MM.1S (cell line): ENCODE results near the gene SETD5.

Source experiments
- DNase-seq: peaks from one replicate; pipeline ENCODE4 v3.0.0-alpha.2; 2015
- H2AFZ ChIP-seq: fragments of 300-600 bp; sonication (generic); 2 replicates; pipeline ENCODE4 v1.6.0; 2016; ENCODE audit warnings: antibody characterized with exemption, low read length
- H3F3A ChIP-seq: fragments of 300-600 bp; sonication (generic); 2 replicates; pipeline ENCODE4 v1.6.1; 2016; ENCODE audit warnings: mild to moderate bottlenecking, antibody characterized with exemption, low read length, moderate library complexity, mixed read lengths; ENCODE audit not compliant: insufficient read depth
- H3K27ac ChIP-seq: fragments of 300-600 bp; sonication (generic); 2 replicates; pipeline ENCODE4 v1.5.1; 2016; ENCODE audit warnings: mild to moderate bottlenecking, low read length
- H3K27me3 ChIP-seq: fragments of 300-600 bp; sonication (generic); replicated peaks from 2 replicates; pipeline ENCODE4 v1.6.0; 2016; ENCODE audit warnings: low read length; ENCODE audit not compliant: insufficient read depth
- H3K36me3 ChIP-seq: fragments of 300-600 bp; sonication (generic); replicated peaks from 2 replicates; pipeline ENCODE4 v1.6.1; 2016; ENCODE audit warnings: mild to moderate bottlenecking, low read length, mixed read lengths; ENCODE audit not compliant: insufficient read depth
- H3K4me1 ChIP-seq: fragments of 300-600 bp; sonication (generic); 2 replicates; pipeline ENCODE4 v1.6.1; 2016; ENCODE audit warnings: low read length, mixed read lengths
- H3K4me2 ChIP-seq: fragments of 300-600 bp; sonication (generic); 2 replicates; pipeline ENCODE4 v1.6.0; 2016; ENCODE audit warnings: low read depth, low read length
- H3K4me3 ChIP-seq: fragments of 300-600 bp; sonication (generic); 2 replicates; pipeline ENCODE4 v1.5.1; 2016; ENCODE audit warnings: low read length, mixed read lengths
- H3K79me2 ChIP-seq: fragments of 300-600 bp; sonication (generic); 2 replicates; pipeline ENCODE4 v1.6.1; 2016; ENCODE audit warnings: mixed run types, low read length, mixed read lengths
- H3K9ac ChIP-seq: fragments of 300-600 bp; sonication (generic); 2 replicates; pipeline ENCODE4 v1.6.1; 2016; ENCODE audit warnings: low read length, mixed read lengths
- H3K9me2 ChIP-seq: fragments of 300-600 bp; sonication (generic); replicated peaks from 2 replicates; pipeline ENCODE4 v1.6.1; 2016; ENCODE audit warnings: mild to moderate bottlenecking, low read length, mixed read lengths; ENCODE audit not compliant: insufficient read depth
- H3K9me3 ChIP-seq: fragments of 300-600 bp; sonication (generic); replicated peaks from 2 replicates; pipeline ENCODE4 v1.6.1; 2016; ENCODE audit warnings: mild to moderate bottlenecking, low read length, mixed read lengths; ENCODE audit not compliant: insufficient read depth
- H4K20me1 ChIP-seq: fragments of 300-600 bp; sonication (generic); 2 replicates; pipeline ENCODE4 v1.6.1; 2016; ENCODE audit warnings: mild to moderate bottlenecking, low read length, moderate library complexity, mixed read lengths; ENCODE audit not compliant: insufficient read depth
- CTCF ChIP-seq: fragments of 300-600 bp; sonication (generic); IDR thresholded peaks from 2 replicates; pipeline ENCODE4 v1.5.1; 2016; ENCODE audit warnings: antibody characterized with exemption, low read length, mixed read lengths
- EZH2 ChIP-seq: fragments of 300-600 bp; sonication (generic); optimal IDR thresholded peaks from 2 replicates; pipeline ENCODE3; 2017; ENCODE audit warnings: low read depth, mild to moderate bottlenecking, antibody characterized with exemption, low read length, mixed read lengths
- EZH2phosphoT487 ChIP-seq: fragments of 300-600 bp; sonication (generic); IDR thresholded peaks from 2 replicates; pipeline ENCODE4 v1.6.1; 2018; ENCODE audit warnings: antibody characterized with exemption, low read length

Gene SETD5

GRCh38 chr3:9406856-9407626 is 9.6 kb downstream of the SETD5 start:
- TF ChIP-seq EZH2: no peak
- no peak for TF ChIP-seq CTCF
- TF ChIP-seq EZH2phosphoT487: no peak
- DNase-seq: no peak
- Histone ChIP-seq H3K4me1 (no peaks in the 10 kb centered on the region), H3K9me3 (no peaks in the 10 kb centered on the region), H3K27me3 (no peaks in the 10 kb centered on the region), H3K9me2 (no peaks in the 10 kb centered on the region), H3K27ac (no peak overlapping the region), H3K4me3 (no peak overlapping the region), H3K36me3 (peaks cover 6% of the 10 kb centered on the region; the same call in 1 of the 2 replicates), H3K9ac (no peak overlapping the region), H4K20me1 (peaks cover 98% of the 10 kb centered on the region), H3K4me2 (no peak overlapping the region), H3F3A (no peaks in the 10 kb centered on the region), H2AFZ (no peak overlapping the region), H3K79me2 (peaks cover 100% of the 10 kb centered on the region)

- H3K79me2 ChIP-seq: peaks cover 100% of the 10 kb centered on the region
- no peaks in the 10 kb centered on the region for H3K4me1 ChIP-seq
- peaks cover 98% of the 10 kb centered on the region for H4K20me1 ChIP-seq
- DNase-seq: no peak
- no peak overlapping the region for H3K4me2 ChIP-seq
- no peak overlapping the region for H3K9ac ChIP-seq
- no peaks in the 10 kb centered on the region for H3K9me2 ChIP-seq
- H3K4me3 ChIP-seq: no peak overlapping the region
- TF ChIP-seq EZH2phosphoT487 (no peak), EZH2 (no peak), CTCF (no peak)
- H3F3A ChIP-seq: no peaks in the 10 kb centered on the region
- no peak overlapping the region for H3K27ac ChIP-seq
- H3K9me3 ChIP-seq: no peaks in the 10 kb centered on the region
- no peaks in the 10 kb centered on the region for H3K27me3 ChIP-seq
- H3K36me3 ChIP-seq: peaks cover 6% of the 10 kb centered on the region; the same call in 1 of the 2 replicates
- no peak overlapping the region for H2AFZ ChIP-seq
These were observed 10.6 kb downstream of the SETD5 start for GRCh38 chr3:9408061-9408460.

- no peaks in the 10 kb centered on the region for H3K9me2 ChIP-seq
- H3K9me3 ChIP-seq: no peaks in the 10 kb centered on the region
- no peak overlapping the region for H3K27ac ChIP-seq
- no peaks in the 10 kb centered on the region for H3K27me3 ChIP-seq
- H3K4me1 ChIP-seq: no peaks in the 10 kb centered on the region
- H2AFZ ChIP-seq: no peak overlapping the region
- H3K79me2 ChIP-seq: peaks cover 100% of the 10 kb centered on the region
- H3F3A ChIP-seq: no peaks in the 10 kb centered on the region
- DNase-seq: no peak
- no peak overlapping the region for H3K9ac ChIP-seq
- H4K20me1 ChIP-seq: peaks cover 98% of the 10 kb centered on the region
- no peak overlapping the region for H3K4me2 ChIP-seq
- TF ChIP-seq EZH2phosphoT487 (no peak), CTCF (no peak), EZH2 (no peak)
- H3K4me3 ChIP-seq: no peak overlapping the region
- H3K36me3 ChIP-seq: peaks cover 6% of the 10 kb centered on the region; the same call in 1 of the 2 replicates
These were observed 11.1 kb downstream of the SETD5 start for GRCh38 chr3:9408546-9408945.
